ENCODE results near the gene CHD6. TPM values are rescaled to one million over a fixed set of nuclear protein-coding genes. Genes with fewer than 3 reads are reported as not detected.

Gene CHD6
- total and polyA plus RNA-seq, 2 of the 13 experiments (the other 11 are each of a cell fraction or from before 2014, with no cell fraction given), result 14.4 to 52.0 TPM

- 0 out of 2 replicates have a peak, but pooled peaks have one; percentile 33 for TF ChIP-seq PHF21A (CRISPR knock-in tag; IDR thresholded peaks at IDR 0.05)
- TF ChIP-seq NFAT5 (CRISPR knock-in tag; IDR thresholded peaks at IDR 0.05), result no peak
- no peak for TF ChIP-seq ZNF326 (CRISPR knock-in tag; IDR thresholded peaks at IDR 0.05; ENCODE audit: borderline replicate concordance)
- peak; percentile 42; the same call in 1 of the 2 replicates for TF ChIP-seq ZSCAN25 (CRISPR knock-in tag; IDR thresholded peaks at IDR 0.05)
- TF ChIP-seq SKI (IDR thresholded peaks at IDR 0.05; ENCODE audit: partially characterized antibody), result peak; percentile 11
- peak; percentile 56 for TF ChIP-seq NRL (CRISPR knock-in tag; IDR thresholded peaks at IDR 0.05; ENCODE audit: borderline replicate concordance)
- TF ChIP-seq ZBTB40 (IDR thresholded peaks at IDR 0.05), result no peak
- TF ChIP-seq ZBTB40 (CRISPR knock-in tag; IDR thresholded peaks at IDR 0.05), result no peak
- TF ChIP-seq MYPOP (CRISPR knock-in tag; IDR thresholded peaks at IDR 0.05), result no peak
- TF ChIP-seq BHLHE40 (IDR thresholded peaks at IDR 0.05; ENCODE audit: low read length), result no peak
Measured at GRCh38 chr20:41395667-41396664, 222.2 kb downstream of the CHD6 start (continued).

All from HepG2 (cell line).